HG03066 (cell line): ENCODE measurements around the gene PHACTR1.
"Not testable (repeated sequence)": the region's sequence is repeated elsewhere in the genome, so short reads cannot be mapped to it uniquely, and the experiment has no call there.

Source experiments
- ATAC-seq: cut with Tn5 transposase; IDR thresholded peaks from one replicate; pipeline ENCODE4 v1.9.1; 2021; ENCODE audit warnings: low read depth; ENCODE audit not compliant: unreplicated experiment

PHACTR1 gene

DNA sequence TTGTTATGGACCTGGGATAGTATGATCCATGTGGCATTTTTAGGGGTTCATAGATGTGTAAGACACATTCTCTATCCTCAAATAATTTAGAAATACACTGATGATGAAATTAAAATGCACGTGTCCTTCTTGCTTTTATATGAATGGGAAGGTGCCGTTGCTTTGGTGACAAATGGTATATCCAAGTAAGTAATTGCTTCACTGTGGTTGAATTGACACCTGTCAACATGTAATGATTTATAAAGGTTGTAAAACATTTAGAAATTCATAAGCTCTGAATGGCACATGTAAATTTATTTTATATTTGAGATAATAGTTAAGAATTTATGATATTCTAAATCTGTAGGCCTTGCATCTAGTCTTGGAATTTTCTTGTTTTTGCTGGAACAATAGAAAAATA lies 227.0 kb downstream of the PHACTR1 start:
- ATAC-seq = no peak

DNA sequence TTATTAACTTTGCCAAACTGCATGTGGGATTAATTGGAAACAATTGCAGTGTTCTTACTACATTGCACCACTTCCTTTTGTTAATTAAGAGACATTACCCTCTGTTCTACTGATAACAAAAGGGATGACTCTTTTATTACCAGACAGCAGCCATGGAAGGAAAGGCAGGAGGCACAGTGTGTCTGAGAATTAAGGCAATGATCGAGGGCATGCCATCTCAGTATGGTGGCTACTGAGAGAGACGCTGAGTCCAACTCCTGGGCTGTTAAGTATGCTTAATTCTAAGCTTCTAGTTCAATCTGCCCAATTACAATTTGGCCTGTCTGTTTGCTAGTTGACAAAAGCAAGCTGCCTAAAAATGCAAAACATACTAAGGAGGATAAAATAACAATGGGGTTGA lies 227.4 kb downstream of the PHACTR1 start:
- ATAC-seq = no peak

DNA sequence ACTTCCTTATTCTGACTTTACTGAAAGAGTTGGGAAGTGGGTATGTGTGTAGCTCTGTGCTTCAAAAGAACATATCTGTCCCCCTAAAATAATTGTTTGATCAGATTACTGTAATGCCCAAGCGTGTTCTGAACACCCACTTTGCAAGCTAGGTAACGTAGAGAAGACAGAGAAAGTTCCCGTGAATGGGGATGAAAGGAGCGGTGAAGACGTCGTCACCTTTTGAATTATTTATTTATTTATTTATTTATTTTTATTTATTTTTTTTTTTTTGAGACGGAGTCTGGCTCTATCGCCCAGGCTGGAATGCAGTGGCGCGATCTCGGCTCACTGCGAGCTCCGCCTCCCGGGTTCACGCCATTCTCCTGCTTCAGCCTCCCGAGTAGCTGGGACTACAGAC lies 228.0 kb downstream of the PHACTR1 start:
- not testable (repeated sequence) for ATAC-seq

DNA sequence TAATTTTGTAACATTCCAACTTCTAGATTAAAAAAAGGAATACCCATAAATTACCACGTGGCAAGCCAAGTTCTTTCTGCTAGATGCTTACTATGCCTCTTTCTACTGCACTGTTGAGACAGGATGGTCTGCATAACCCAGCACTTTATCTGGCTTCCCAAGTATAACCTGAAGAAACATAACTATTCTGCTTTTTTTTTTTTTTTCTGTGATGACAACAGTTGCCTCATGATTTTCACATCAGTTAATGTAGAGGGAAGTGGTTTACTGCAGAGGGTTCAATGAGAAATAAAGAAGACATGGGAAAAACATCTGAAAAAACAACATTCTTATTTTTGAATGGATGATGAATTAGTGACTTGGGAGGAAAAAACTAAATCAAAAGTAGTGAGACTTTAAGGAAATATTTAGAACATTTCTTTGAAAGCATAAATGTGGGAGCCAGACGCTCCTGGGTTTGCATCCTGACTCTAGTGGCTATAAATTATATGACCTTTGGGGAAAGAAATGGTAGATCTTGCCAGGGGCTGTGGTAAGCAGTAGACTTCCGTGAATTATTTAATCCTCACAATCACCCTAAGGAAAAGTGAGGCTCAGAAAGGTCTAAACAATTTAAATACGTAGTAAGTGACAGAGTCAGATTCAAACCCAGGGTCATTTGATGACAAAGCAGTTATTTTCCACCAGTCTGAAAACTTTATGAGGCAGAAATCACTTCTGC lies 230.7 kb downstream of the PHACTR1 start:
- no peak for ATAC-seq

DNA sequence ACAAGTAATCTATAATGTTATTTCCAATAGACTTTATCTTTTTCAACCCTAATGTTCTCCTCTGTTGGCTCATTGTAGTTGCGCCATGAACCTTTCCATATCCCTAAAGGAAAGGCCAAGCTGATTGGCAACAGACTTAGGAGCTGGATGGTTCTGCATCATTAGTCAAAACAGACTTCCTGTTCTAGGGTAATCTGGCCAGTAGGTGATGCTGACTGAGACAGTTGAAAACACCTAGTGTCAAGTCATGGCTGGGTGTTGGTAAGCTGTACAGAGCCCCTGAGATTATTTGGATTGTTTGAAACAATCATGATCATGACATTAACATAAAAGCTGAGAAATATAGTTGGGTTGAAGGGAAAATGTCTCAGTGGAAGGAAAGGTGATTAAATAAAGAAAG lies 231.4 kb downstream of the PHACTR1 start:
- no peak for ATAC-seq

DNA sequence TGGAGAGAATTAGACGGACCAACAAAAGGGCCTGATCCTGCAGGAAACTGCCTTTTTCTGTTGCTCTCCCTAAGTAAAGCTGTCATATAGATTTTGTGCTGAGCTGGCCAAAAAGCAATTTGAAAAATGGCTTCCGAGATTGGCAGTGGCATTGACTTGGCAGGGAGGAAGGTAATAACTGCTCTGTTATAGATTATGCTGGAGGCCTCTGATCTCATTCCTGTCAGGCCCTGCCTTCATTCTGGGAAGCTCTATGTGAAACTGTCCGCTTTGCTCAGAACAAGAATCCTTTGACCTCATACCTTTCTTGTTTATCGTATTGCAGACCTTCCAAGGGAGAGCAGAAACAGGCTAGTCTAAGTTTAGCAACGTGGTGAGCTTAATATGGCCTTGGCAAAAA lies 234.4 kb downstream of the PHACTR1 start:
- no peak for ATAC-seq

DNA sequence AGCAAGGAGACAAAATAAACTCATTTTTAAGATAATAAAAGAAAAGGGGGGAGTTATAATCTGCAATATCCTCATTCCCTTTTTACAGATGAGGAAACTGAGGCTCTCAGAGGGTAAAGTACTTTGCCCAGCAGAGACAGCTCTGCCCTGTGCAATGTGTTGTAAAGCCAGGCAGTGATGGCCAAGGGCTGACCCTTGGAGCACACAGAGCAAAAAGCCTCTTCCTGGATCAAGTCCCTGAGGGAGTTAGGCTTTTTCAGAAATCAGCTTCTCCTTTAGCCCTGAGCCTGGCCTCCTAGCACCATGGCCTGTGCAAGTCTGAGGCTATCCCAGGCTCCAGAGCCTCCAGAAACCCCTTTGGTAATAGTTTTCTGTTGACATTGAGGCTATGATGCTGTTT lies 234.8 kb downstream of the PHACTR1 start:
- ATAC-seq = no peak

DNA sequence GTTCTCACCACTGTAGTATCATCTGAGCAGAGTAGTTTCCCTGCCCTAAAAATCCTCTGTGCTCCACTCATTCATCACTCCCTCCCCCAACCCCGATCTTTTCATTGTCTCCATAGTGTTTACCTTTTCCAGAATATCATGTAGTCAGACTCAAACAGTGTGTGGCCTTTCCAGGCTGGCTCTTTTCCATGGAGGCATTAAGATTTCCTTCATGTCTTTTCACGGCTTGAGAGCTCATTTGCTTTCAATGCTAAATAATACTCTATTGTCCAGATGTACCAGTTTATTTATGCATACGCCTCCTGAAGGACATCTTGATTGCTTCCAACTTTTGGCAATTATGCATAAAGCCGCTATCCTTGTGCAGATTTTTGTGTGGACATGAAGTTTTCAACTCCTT lies 235.8 kb downstream of the PHACTR1 start:
- ATAC-seq = no peak

DNA sequence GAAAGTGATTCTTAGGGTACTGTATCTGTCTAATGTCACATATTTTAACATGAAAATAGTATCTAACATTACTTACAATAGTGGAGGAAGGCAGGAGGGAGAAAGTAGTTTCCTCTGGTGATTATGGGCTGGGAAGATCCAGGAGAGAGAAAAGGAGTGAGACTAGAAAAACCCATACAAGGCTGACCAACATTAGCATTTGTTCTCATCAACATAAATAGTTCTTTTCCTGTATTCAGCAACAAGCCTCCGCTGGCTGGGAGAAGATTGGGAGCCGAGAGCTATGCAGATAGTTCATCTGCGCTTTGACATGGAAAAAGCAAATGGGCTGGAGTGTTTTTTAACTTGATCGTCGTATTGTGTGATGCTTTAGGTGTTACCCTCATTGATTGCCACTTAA lies 239.4 kb downstream of the PHACTR1 start:
- no peak for ATAC-seq

DNA sequence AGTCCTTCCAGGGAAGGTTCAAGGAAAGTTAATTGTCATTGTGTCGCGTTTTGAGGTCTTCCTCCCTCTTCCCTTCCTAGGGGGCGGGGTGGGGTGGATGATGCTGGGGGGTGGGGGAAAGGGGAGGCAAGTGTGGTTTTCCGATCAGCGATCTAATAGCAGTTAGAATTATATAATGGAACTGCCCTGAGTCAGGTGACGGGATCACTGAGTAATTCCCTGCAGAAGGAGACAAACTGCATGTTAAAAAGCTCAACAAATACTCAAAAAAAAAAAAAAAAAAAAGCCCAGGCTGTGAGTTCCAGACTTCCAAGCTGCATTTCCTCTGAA lies 240.4 kb downstream of the PHACTR1 start:
- no peak for ATAC-seq

DNA sequence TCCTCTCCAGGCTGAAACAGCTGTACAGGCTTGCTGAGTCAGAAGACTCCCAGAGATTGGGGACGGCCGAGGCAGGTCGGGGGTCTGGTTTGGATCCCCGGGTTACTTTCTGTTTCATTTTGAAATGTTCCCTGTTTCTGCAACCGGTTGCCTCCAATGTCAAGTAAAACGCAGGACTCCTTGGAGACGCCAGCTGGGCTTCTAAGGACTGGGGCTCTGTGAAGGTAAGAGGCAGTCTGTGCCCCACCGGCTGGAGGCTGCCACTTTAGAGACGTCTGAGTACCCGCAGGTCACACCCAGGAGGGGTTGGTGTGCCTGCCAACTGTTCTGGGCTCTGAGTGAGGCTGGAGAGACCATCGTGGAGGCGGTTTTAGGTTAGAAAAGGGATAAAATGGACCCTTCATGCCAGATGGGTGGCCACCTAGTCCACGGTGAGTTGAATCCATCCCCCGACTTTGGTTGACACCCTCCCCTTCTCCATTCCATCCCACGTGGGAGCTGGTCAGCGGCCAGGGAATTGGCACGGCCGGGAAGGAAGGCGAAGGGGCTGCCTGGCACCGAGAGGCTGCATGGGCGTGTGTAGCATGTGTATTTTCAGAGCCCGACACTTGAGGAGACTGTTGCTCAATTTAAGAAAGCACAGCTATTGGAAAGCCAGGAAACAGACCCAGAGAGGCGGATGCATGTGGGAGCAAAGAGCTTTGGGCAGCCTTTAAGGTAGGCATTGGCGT lies 240.9 kb downstream of the PHACTR1 start:
- no peak for ATAC-seq

DNA sequence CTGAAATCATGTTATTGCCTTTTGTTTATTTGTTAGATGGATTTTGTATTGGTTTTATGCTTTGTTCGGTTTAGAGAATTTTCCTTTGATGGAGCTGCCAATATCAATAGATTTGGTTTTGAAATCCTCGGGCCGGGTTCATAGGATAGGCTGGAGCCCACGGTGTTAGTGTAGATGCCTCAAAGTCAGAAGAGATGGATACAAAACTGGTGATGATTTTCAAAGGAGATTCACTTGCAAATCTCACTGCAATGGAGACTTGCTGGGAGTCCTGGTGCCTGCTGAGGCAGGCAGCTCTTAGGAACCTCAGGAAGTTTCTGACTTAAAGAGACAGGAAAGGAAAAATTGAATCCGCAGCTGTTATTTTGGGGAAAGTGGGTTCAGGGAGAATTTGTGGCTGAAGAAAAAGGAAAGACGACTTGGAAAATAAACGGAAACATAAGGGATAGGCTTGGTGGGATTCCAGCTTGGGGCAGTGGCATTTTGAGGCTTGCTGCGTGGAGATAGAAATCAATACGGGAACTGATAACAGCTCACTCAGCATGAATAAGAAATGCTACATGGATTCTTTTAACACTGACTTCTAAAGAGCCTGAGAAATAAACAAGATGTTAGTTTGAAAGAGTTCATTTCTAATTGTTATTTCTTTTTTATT lies 241.6 kb downstream of the PHACTR1 start:
- ATAC-seq = no peak

DNA sequence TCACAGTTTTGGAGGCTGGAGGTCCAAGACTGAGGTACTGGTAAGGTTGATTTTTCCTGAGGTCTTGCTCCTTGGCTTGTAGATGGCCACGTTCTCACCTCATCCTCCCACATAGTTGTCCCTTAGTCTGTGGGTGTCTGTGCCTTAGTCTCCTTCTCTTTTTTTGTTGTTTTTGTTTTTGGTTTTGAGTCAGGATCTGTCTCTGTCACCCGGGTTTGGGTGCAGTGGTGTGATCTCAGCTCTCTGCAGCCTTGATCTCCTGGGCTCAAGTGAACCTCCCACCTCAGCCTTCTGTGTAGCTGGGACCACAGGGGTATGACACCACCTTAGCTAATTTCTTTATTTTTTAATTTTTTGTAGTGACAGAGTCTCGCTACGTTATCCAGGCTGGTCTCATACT lies 245.2 kb downstream of the PHACTR1 start:
- ATAC-seq = no peak

DNA sequence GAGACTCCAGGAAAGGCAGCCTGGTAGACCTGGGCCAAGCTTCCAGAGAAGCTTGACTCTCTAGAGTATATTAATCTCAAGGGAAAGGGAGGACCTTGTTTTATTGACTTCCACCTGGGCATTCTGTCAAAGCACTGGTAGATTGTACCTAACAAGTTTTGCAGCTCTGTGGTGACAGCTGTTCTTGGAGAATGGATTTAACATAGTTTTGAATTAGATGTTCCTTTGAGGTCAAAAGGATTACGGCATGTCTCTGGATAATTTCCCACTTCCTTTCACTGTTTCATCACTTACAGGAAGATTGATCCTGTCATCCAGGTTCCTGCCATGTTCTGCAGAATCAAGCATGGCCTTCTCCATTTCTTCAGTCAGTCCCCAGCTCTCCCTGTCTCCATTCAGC lies 246.0 kb downstream of the PHACTR1 start:
- no peak for ATAC-seq

DNA sequence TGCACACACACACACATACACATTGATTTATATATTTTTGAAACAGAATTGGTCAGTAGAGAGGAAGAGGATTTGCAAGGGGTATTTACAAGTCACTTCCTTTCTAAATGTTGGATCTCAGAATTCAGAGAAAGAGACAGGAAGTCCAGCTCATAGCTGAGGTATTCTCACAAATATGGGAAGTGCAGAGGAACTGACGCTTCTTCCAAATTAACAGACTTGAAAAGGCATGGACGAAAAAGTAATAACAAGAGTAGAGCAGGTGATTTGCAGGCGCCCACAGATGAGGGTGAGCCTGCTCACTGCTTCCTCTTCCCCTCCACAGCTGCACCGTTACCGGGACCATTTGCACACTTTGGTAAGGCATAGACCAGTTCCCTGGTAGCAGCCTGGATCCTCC lies 246.4 kb downstream of the PHACTR1 start:
- no peak for ATAC-seq

DNA sequence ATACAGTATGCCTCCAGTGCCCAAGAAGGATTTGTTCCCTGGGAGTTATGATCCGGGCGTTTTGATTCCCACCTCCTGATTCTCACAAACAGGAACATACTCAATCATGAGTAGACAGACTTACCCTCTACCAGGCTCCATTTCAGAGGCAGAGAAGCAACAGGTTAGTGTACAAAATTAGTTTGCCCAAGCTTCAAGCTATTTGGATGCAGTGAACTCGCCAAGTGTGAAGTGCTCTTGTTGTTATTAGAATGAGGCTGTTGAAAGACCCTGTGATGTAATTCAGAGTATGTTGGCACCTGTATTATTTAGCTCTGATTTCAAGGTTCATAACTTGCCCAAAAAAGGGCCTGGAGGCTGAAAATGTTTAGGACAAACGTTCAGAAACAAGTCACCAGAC lies 247.0 kb downstream of the PHACTR1 start:
- no peak for ATAC-seq

DNA sequence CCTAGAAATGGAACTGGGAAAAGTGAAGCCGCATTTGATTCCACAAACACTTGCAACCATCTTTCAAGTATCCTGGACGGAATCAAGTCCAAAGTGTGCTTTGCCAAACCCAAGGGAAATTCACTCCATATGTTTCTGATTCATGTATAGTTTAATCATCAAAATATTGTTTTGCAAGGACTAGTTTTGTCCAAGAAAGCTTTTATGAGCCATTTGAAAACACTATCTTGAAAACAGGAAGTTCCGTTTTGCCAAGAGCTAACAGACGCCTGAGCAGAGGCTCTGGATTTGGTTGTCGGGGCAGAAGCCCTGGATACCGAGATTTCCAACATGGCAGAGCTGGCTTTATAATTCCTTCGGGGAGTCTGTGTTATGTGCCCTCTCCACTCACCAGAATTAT lies 251.1 kb downstream of the PHACTR1 start:
- no peak for ATAC-seq

DNA sequence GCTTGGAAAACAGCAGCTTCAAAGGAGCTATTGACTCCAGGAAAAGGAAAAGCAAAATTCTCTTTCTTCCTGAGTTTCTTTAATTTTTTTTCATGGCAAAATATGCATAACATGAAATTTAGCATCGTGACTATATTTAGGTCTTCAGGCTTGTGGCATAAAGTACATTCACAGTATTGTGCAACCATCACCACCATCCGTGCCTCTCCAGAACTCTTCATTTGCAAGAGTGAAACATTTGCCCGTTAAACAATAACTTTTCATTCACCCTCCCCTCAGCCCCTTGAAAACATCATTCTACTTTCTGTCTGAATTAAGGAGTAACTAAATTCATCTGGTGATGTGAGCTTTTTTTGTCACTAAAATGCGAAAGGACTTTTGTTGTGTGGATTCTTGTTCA lies 251.7 kb downstream of the PHACTR1 start:
- ATAC-seq = no peak

DNA sequence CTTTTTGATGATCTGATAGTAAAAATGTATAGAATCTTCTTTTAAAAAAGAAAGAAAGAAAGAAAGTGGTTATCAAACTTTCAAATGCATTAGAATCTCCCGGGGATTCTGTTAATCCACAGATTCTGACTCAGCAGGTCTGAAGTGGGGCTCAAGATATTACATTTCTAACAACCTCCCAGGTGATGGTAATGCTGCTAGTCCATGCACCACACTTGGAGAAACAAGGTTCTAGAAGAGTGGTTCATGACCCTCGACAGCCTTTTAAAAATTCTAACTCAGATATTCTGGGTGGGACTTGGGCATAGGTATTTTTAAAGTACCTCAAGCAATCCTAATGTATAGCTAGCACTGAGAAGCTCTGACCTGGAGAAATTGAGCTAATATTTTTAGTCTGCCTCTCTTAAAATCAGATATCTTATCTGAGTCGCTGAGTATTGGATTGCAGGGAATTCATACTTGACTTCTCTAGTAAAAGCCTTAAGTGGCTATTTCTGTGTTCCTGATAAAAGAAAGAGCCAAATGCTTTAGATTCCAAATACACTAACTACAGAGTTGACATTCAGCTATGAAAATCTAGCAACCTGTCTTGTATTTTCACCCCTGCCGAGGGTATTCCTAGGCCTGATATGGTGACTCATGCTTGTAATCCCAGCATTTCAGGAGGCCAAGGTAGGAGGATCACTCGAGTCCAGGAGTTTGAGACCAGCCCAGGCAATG lies 252.4 kb downstream of the PHACTR1 start:
- ATAC-seq = no peak

DNA sequence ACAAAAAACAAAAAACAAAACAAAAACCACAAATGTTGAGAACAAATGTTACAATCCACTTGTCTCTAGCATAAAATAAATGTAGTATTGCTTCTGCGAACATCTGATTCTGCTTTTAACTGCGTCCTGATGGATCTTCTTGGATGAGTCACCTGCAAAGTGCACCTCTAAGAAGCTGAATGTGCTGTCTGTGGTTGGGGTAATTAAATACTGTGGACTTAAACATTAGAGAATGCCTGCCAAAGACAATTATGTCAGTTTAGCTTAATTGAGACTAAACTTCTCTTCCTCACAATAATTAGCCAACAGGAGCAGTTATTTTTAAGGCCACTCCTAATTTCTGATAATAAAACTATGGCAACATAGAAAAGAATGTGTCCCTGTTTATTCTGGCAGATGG lies 253.4 kb downstream of the PHACTR1 start:
- ATAC-seq = no peak

DNA sequence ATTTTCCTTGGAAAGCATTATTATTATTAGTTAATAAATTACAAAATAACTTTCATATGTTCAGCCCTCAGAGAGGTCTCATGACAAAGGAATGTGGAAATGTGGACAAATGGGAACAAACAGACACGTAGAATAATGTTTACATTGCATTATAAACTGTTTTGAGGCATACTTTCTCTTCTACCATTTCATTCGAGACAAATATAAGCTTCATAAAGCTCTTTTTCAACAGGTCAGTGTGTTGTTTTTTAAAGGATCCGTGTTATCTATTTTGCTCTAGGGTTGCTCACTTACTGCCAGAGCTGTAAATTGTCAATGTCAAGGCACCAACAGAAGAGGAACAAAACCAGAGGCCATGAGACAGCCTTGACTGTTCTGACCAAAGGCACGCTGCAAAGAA lies 256.8 kb downstream of the PHACTR1 start:
- ATAC-seq = no peak
